ENCODE results near the gene STING1. TPM values are rescaled to one million over a fixed set of nuclear protein-coding genes. Genes with fewer than 3 reads are reported as not detected.

Gene STING1
- total RNA-seq, 1 experiment from 2014 or later, result 54.5 TPM

DNA sequence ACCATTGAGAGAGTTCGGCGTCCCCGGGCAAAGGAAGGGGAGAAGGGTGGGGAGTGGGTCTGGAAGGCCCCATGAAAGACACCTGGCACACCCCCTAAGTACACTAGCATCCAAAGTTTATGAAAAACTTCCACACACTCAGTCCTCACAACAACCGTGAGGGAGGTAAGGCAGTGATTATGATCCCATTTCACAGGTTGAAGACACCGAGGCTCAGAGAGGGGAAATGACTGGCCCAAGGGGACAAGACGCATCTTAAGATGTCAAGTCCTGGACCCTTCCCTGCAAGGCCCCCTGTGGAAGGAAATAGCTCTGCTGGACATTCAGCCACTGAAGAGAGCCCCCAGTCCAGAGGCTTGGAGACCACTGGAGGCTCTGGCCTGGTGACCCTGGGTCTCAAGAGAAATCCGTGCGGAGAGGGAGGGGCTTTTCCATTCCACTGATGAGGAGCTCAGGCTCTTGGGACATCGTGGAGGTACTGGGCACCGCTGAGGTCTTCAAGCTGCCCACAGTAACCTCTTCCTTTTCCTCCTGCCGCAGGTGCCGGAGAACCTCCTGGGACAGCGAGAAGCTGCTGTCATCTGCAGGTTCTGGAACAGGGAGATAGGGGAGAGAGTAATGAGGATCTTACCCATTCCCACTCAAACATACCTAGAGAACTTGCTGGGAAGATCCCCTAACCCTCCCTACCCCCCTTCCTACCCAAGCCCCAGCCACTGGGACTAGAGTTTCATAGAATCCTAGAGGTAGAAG lies 6.5 kb downstream of the STING1 start:
- H3K36me3 ChIP-seq, result peaks cover 62% of the 10 kb centered on the region
- no peak for DNase-seq
- H3K27me3 ChIP-seq, result no peaks in the 10 kb centered on the region
- H3K4me3 ChIP-seq, result no peak overlapping the region
- no peaks in the 10 kb centered on the region for H3K9me3 ChIP-seq

DNA sequence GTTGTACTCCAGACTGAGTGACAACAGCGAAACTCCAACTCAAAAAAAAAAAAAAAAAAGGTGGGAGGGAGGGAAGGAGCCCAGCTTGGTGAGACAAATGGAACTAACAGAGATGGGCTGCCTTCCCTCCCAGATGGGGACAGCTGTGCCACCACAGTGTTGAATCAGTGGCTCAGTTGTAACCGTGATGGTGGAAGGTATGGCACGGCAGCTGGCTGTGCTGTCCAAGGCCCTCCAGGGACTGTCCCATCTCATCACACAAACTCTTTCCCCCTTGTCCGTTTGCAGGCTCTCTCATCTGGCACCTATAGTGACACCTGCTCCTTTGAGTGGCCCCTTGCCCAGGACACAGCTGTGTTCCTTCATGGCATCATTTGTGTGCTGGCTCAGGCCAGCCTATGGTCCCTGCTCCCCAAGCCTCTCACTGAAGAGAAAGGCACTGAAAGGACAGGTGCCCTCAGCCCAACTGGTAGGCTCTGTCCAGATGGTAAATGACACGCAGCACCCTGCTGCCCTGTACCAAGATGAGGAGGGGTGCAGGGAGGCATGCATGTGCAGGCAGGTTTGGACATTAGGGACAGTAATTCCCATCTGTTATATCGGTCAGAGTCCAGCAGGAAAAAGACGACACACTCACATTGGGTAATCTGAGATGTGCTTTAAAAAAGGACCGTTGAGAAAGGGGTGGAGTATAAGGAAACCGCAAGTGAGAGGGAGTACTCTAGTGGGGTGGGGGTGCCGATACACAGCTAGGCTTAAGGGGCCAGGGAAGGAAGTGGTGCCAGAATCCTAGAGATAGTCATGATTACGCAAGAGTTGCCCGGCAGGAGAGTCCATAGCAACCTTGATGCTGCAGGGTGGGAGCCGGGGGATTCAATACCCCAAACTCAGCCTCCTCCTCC lies 7.4 kb downstream of the STING1 start:
- peaks cover 53% of the 10 kb centered on the region for H3K36me3 ChIP-seq
- no peak overlapping the region for H3K4me3 ChIP-seq
- H3K9me3 ChIP-seq, result no peaks in the 10 kb centered on the region
- H3K27me3 ChIP-seq, result no peaks in the 10 kb centered on the region
- DNase-seq, result no peak

DNA sequence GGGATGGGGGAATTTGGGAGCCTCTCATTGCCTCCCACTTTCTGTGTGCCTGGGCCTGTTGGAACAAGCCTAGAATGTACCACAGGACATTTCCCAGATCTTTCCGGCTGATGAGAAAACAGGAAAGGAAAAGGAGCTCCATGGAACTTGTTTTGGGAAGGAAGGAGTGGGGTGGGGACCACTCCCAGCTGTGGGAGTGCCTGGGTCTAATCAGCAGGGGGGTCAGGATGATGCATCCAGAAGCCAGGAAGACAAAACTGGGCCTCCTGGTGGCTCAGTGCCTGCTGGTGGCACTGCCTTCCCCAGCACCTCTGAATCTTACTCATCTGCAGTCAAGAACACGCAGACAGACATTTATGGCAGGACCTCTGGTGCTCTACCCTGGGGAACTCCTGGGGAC lies 9.0 kb downstream of the STING1 start:
- H3K36me3 ChIP-seq, result peaks cover 41% of the 10 kb centered on the region
- peak; percentile 51 for DNase-seq

DNA sequence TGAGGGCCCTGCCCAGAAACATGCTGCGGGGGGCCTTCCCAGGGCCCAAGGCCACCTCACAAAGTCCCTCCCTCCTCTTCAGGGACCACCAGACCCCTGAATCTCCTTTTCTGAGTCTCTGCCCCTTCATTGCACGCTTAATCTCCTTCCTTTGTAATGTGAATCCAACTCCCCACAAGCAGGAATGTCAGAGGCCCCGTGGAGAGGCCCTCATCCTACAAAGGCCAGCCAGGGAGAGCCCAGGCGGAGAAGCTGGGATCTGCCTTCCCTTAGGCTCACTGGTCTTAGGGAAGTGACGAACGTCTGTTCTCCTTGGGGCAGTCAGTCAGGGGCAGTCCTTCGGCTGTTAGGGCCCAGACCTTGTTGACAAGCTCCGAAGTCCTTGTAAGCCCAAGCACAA lies 9.5 kb downstream of the STING1 start:
- peaks cover 37% of the 10 kb centered on the region for H3K36me3 ChIP-seq
- H3K9me3 ChIP-seq, result no peaks in the 10 kb centered on the region
- no peak for DNase-seq
- no peaks in the 10 kb centered on the region for H3K27me3 ChIP-seq
- no peak overlapping the region for H3K4me3 ChIP-seq

More for the DNA sequence above, 9.0 kb downstream of the STING1 start:
- no peak overlapping the region for H3K4me3 ChIP-seq
- H3K9me3 ChIP-seq, result no peaks in the 10 kb centered on the region
- no peaks in the 10 kb centered on the region for H3K27me3 ChIP-seq

DNA sequence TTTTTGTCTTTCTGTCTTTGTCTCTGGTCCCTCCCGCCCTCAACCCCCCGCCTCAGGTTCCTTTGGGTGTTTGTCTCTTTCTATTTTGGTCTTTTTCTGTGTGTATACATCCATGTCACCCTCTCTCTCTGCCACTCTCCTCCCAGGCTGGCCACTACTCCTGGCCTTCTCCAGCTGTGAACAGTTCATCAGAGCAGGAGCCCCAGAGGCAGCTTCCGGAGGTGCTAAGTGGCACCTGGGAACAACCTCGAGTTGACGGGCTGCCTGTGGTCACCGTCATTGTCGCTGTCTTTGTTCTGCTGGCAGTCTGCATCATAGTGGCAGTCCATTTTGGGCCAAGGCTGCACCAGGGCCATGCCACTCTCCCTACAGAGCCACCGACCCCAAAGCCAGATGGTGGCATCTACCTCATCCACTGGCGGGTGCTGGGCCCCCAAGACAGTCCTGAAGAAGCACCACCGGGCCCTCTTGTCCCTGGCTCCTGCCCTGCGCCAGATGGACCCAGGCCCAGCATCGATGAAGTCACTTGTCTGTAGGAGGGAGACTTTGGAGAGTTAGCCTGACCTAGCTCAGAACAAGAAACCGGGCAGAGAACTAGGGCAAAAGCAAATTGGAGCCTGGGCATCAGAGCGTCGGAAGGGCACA lies 10.1 kb downstream of the STING1 start:
- Histone ChIP-seq H3K4me3 (no peak overlapping the region), H3K9me3 (no peaks in the 10 kb centered on the region), H3K36me3 (peaks cover 31% of the 10 kb centered on the region), H3K27me3 (no peaks in the 10 kb centered on the region)
- no peak for DNase-seq

DNA sequence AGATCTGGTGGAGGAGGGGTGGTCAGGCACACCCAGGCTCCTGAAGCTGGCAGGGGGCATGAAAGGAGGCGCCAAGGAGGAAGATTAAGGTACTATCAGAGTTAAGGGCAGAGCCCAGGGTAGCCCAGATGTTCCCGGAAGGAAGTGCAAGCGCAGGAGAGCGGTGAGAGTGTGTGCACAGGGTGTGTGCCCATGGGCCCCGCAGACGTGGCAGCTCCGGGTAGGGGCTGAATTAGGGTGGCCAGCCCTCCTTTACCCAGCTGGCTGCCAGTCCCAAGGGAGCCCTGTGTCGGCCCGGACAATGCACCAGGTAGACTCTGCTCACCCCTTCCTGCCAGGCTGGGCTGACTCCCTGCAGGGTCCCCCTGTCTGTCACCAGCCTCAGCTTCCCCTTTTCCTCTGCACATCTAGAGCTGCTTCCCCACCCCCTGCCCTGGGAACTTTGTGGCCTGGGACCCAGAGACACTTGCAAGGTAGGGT lies 11.7 kb downstream of the STING1 start, which contains the start of gene SMIM33:
Gene SMIM33, plus strand, starts transcription at position 184 of the 480 bp plus-strand sequence. Its CDS starts 118 bp downstream, at position 302.
- Histone ChIP-seq H3K9me3 (no peaks in the 10 kb centered on the region), H3K36me3 (peaks cover 16% of the 10 kb centered on the region), H3K4me3 (no peak within 1 kb of the TSS), H3K27me3 (no peaks in the 10 kb centered on the region)
- no peak for DNase-seq

DNA sequence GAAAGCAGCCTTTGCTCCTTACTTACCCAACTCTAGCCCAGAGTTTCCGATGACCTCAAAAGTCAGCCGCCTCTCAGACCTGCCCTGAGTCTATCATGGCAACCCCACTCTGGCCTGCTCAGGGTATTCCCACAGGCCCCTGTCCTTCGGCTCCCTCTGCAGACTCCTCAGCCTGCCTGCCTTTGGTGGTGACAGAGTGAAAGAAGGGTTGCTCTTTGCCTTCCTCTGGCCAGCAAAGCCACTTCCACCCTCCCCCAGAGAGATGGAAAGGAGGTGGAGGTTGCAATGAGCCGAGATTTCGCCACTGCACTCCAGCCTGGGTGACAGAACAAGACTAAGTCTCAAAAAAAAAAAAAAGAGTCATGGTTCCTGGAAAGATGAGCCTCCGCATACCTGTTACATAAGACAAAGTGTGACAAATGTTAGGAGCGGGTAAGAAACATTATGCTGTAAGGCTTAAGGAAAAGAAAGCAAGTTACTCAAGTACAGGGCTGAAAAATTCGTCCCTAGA lies 14.1 kb downstream of the STING1 start:
- no peak overlapping the region for H3K4me3 ChIP-seq
- no peak for DNase-seq
- H3K9me3 ChIP-seq, result no peaks in the 10 kb centered on the region

DNA sequence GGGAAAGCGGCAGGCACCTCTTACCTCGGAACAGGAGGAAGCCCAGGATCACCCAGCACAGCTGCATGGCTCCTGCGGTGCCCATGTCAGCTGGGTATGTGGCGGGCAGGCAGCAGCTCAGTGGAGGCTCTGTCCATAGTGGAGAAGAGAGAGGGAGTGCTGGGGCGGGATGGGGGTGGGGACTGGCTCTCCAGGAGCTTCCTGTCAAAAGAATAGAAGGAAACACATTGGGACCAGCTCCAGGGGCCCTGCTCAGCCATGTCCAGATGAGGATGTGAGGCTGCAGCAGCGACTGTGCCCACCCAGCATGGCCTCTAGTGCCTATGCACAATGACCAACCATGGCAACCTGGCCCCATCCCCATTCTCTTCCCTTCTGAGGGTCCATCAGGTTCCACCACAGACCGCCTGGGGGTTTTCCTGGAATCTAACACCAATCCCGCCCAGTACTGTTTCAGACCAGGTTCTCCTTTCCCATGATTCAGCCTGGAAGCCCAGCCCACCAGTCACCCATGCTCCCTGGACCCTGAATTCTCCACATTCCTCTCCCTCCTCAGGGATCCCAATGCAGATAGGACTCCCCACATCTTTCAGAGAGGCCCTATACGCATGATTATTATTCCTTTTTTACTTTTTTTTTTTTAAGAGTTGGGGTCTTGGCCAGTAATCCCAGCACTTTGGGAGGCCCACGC lies 19.8 kb downstream of the STING1 start, which contains the start of gene ECSCR:
Gene ECSCR, minus strand, starts transcription at position 158 of the 691 bp plus-strand sequence. Its CDS starts 73 bp downstream, at position 85.
- peak; percentile 55 for DNase-seq
- H3K9me3 ChIP-seq, result no peaks in the 10 kb centered on the region

More for the DNA sequence above, 14.1 kb downstream of the STING1 start:
- Histone ChIP-seq H3K36me3 (no peaks in the 10 kb centered on the region), H3K27me3 (no peaks in the 10 kb centered on the region)

DNA sequence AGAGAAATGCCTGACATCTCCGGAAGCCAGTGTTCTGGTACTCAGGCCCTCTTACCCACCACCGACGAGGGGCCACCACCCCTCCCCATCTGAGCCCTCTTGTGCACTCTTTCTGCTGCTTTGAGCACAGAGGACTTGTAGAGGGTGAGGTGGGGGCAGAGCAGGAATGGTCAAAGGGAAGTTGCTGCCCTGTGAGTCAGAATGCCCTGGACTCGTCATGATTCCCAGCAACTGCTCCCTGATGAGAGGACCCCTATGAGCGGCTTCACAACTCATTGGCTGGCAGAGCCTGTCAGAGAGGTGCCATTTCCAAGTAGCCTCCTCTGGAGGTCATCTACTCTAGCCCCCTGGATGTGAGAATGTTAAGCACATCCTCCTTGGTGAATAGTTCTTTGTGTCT lies 20.9 kb downstream of the STING1 start:
- H3K27me3 ChIP-seq, result no peaks in the 10 kb centered on the region
- DNase-seq, result peak; percentile 87
- no peak overlapping the region for H3K4me3 ChIP-seq
- H3K36me3 ChIP-seq, result no peaks in the 10 kb centered on the region
- no peaks in the 10 kb centered on the region for H3K9me3 ChIP-seq

More for the DNA sequence above, 19.8 kb downstream of the STING1 start, which contains the start of gene ECSCR:
- Histone ChIP-seq H3K36me3 (no peaks in the 10 kb centered on the region), H3K4me3 (no peak within 1 kb of the TSS), H3K27me3 (no peaks in the 10 kb centered on the region)

DNA sequence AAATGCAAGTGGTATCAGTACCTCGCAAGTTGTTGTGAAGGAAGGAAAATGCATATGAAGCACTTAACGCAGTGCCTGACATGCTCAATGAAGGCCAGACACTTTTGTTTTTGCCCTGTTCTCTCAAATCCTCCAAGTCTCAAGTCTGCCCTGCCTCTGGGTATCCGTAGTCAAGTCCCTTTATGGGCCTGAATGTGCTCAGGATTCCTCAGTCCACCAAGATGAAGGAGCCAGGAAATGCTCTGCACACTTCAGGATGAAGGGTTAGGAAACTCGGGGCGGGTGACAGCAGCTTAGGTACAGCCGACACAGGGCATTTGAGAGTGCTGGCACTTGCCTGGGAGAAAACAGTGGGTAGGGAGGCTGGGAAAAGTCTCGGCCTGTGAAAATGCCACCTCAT lies 21.4 kb downstream of the STING1 start:
- Histone ChIP-seq H3K36me3 (no peaks in the 10 kb centered on the region), H3K4me3 (no peak overlapping the region), H3K9me3 (no peaks in the 10 kb centered on the region), H3K27me3 (no peaks in the 10 kb centered on the region)
- no peak for DNase-seq

DNA sequence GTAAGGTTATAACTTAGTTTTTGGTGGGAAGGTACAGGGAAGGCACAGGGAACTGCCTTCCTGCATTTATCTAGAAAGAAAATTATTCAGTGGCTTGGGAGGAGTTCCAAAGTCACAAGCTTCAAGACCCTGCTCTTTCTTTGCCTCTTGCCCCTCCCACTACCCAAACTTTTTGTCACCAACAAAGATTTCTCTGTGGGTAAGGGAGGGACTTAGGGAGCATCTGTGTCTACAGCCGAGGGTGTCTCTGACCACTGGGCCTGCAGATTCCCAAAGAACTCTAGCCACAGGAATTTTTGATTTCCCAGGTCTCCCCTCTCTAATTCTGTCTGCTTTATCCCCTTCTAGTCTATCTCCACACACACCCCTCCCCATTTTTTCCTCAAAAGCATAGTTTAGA lies 22.1 kb downstream of the STING1 start:
- no peaks in the 10 kb centered on the region for H3K36me3 ChIP-seq
- no peaks in the 10 kb centered on the region for H3K27me3 ChIP-seq
- H3K4me3 ChIP-seq, result no peak overlapping the region
- DNase-seq, result no peak
- H3K9me3 ChIP-seq, result no peaks in the 10 kb centered on the region

DNA sequence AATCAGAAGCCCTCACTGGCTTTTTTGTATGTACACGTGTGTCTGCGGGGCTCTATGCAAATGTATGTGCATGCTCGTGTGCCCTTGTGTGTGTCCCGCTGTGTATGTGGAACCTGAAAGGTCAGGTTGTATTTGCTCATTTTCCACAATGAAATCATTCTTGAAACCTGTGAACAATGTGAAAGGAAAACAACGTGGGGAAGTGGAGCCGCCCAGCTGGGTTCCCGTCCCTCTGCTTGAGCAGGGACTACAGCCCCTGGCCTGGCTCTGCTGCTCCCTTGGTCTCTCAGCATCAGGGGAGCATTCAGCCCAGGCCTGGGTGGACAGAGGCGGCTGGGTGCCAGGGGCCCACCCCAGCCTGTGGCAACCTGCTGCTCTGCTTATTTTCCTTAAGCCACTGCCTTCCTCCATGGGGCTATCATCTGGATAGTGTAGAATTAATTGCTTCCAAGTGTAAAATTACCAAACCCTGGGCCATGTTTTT lies 23.1 kb downstream of the STING1 start:
- no peak overlapping the region for H3K4me3 ChIP-seq
- H3K9me3 ChIP-seq, result no peaks in the 10 kb centered on the region
- no peaks in the 10 kb centered on the region for H3K27me3 ChIP-seq
- no peaks in the 10 kb centered on the region for H3K36me3 ChIP-seq
- DNase-seq, result peak; percentile 23

DNA sequence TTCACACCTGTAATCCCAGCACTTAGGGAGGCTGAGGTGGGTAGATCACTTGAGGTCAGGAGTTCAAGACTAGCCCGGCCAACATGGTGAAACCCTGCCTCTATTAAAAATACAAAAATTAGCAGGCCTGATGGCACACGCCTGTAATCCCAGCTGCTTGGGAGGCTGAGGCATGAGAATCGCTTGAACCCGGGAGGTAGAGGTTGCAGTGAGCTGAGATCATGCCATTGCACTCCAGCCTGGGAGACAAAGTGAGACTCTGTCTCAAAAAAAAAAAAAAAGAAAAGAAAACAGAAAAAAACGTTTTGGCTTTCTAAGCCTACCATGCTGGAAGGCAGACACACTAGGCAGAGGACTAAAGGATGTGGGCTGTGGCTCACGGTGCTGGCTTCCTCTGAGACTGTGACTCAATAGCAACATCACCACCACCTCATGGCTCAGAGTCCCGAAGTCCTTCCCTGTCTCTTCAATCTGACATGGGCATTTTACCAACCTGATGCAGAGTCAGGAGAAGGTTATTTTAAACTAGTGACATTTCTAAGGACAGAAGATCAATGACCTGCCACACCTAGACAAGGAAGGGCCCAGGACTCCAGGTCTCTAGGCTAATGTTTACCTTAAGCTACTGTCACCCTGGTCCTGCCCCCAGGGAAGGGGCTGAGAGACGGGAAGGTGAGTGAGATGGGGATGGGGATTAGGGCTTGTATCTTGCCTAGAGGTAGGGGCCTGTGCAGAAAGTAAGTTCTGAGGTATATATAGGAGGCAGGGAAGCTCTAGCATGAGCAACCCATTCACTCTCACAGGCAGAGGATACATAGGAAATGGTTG lies 23.8 kb downstream of the STING1 start:
- DNase-seq, result peak; percentile 90
- no peaks in the 10 kb centered on the region for H3K36me3 ChIP-seq
- no peaks in the 10 kb centered on the region for H3K27me3 ChIP-seq
- no peaks in the 10 kb centered on the region for H3K9me3 ChIP-seq
- H3K4me3 ChIP-seq, result no peak overlapping the region

DNA sequence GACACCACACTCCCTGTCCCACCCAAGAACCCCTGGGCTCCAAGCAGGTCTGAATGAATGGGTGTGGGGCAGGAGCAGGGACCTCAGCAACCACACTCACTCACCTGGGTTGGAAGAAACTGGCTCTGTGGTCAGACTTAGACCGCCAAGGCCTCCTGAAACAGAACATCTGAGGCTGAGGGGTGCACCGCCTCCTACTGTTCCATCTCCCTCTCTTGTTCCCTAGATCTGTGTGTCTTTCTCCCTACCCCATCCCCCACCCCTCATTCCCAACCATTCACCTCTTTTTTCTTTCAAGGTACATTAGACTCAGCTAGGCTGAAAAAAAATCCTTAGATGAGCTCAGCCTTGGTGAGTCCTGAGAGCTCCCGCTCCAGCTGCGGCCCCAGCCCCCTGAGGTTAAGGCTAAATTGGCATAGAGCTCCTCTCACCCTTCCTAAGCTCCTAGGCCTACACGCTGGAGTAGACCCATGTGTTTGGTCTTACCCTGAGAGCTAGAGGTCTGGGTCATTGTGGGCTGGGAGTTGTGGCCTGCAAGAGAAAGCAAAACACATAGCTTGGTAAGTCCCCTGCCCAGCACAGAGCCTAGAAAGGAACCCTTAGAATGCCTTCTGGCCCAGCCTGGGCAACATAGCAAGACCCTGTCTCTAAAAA lies 24.8 kb downstream of the STING1 start:
- Histone ChIP-seq H3K27me3 (no peaks in the 10 kb centered on the region), H3K36me3 (no peaks in the 10 kb centered on the region), H3K4me3 (no peak overlapping the region), H3K9me3 (no peaks in the 10 kb centered on the region)
- no peak for DNase-seq

DNA sequence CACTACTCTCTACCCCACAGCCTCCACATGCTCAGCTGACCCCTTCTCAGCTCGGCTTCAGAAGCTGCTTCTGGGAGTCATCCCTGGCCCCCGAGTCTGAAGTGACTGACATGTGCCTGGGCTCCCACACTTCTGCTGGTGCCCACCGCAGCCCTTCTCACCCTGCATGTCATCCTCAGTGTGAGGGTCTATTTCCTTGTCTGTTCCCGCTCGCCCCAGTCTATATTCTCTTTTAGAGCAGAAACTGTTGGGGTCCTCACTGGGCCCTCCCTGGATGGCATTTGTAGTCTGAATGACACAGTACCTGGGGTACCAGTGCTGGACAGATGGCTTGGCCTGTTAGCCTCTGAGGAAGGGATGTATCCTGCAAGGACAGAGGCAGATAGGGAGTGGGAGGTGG lies 25.3 kb downstream of the STING1 start:
- DNase-seq, result no peak
- Histone ChIP-seq H3K9me3 (no peaks in the 10 kb centered on the region), H3K36me3 (no peaks in the 10 kb centered on the region), H3K4me3 (no peak overlapping the region), H3K27me3 (no peaks in the 10 kb centered on the region)
